Thyroid gland (tissue), 4 donors: Measurements from ENCODE around the gene ARHGEF40.

Experiments
- CTCF ChIP-seq, 6 experiments: fragments of 200-600 bp in 3 of 6; fragments of 450-650 bp in 3 of 6; sonication (generic) in 3 of 6; IDR thresholded peaks; one replicate each; pipeline ENCODE4 v1.5.1; 2016 to 2019; ENCODE audit warnings: antibody characterized with exemption in 6 of 6, mild to moderate bottlenecking in 2 of 6, inconsistent platforms in 1 of 6, moderate library complexity in 1 of 6
- POLR2A ChIP-seq, 2 donors: fragments of 450-650 bp; IDR thresholded peaks; one replicate each; pipeline ENCODE4 v1.6.1; 2017; ENCODE audit warnings: antibody characterized with exemption in 2 of 2, mild to moderate bottlenecking in 2 of 2, moderate library complexity in 1 of 2

DNA sequence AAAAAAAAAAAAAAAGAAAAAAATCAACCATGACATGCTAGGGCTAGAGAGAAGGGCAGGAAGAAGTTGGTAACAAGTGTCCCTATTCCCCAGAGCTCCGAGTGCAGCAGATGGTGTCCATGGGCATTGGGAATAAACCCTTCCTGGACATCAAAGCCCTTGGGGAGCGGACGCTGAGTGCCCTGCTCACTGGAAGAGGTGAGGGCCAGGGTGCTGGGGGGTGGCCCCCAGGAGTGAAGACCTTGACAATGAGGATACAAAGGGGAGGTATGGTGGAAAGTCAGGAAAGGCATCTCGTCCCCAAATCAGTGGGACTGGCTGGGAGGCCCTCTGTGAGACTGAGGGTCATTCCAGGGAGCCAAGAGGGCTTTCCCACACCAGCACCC is 16.8 kb downstream of the ARHGEF40 start:
- no peak for TF ChIP-seq CTCF (IDR thresholded peaks at IDR 0.05)
- TF ChIP-seq POLR2A (IDR thresholded peaks at IDR 0.05) = no peak
